ENCODE results near the gene CDK17.

- no peak for TF ChIP-seq POLR2A (conservative IDR thresholded peaks at IDR 0.05)
- no peak for TF ChIP-seq SPI1 (IDR thresholded peaks at IDR 0.05; ENCODE audit: borderline replicate concordance, low read depth, low read length)
- TF ChIP-seq DDX20 (tag; IDR thresholded peaks at IDR 0.05; ENCODE audit: low read depth), result no peak
- no peak for TF ChIP-seq ZNF696 (CRISPR knock-in tag; conservative IDR thresholded peaks at IDR 0.05)
- TF ChIP-seq THAP12 (CRISPR knock-in tag; IDR thresholded peaks at IDR 0.05), result no peak
Measured at GRCh38 chr12:96344124-96344695, 56.0 kb downstream of the CDK17 start.

All from K562 (cell line).